Measurements from ENCODE around the gene KRTAP21-3. TPM values are rescaled to one million over a fixed set of nuclear protein-coding genes. Genes with fewer than 3 reads are reported as not detected.
"Not testable (repeated sequence)": the region's sequence is repeated elsewhere in the genome, so short reads cannot be mapped to it uniquely, and the experiment has no call there.

Gene KRTAP21-3, protein sequence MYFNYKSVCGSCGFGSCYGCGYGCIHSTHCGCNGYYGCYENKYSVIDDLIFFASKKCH
- total RNA-seq = not detected
- polyA plus RNA-seq (2013, experiment 1 of 2) = not detected
- polyA plus RNA-seq (2013, experiment 2 of 2) = not detected
- long read RNA-seq, experiment 1 = 0 reads
- long read RNA-seq, experiment 2 = 0 reads
- long read RNA-seq, experiment 3 = 0 reads
- long read RNA-seq, experiment 4 = 0 reads

DNA sequence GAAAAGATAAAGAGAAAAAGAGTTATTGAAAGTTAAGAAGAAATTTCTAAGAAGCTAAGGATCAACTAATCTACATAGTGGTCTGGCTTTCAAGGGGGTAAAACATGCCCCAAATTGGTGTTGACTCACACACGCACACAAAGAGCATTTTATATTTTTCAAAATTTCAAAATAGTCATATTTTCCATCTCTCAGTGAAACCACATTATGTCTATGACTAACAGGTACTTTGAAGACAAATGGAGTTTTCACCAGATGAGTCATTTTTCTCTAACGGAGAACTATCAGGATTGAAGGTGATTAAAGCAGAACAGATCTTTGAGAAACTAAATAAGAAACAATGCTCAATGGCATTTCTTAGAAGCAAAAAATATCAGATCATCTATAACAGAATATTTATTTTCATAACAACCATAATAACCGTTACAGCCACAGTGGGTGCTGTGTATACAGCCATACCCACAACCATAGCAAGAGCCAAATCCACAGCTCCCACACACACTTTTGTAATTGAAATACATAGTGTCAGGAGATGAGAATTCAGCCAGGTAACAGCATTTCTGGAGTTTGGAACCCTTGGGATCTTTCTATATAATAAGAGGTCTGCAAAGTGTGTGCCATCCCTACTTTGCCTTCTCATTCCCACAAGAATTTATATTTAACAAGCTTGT, at the start of gene KRTAP21-3:
KRTAP21-3 (minus strand) TSS at position 539 of the 671 bp plus-strand sequence; CDS start at position 521, 18 bp downstream.
- Mint-ChIP-seq H3K27me3 (ENCODE audit: insufficient read depth) (no peaks in the 10 kb centered on the region), H3K9me3 (peaks cover 3% of the 10 kb centered on the region), H3K4me1 (no peaks in the 10 kb centered on the region), H3K4me3 (no peak within 1 kb of the TSS), H3K36me3 (ENCODE audit: low read depth) (no peaks in the 10 kb centered on the region), H3K27ac (no peak within 1 kb of the TSS)
- no peaks in the 10 kb centered on the region for H3K4me1 ChIP-seq (ENCODE audit: control insufficient read depth, insufficient read depth, low read length)
- no peak within 1 kb of the TSS for H3K27ac ChIP-seq (ENCODE audit: low read depth, low read length)
- DNase-seq = no peak
- TF ChIP-seq, protein P1, sequence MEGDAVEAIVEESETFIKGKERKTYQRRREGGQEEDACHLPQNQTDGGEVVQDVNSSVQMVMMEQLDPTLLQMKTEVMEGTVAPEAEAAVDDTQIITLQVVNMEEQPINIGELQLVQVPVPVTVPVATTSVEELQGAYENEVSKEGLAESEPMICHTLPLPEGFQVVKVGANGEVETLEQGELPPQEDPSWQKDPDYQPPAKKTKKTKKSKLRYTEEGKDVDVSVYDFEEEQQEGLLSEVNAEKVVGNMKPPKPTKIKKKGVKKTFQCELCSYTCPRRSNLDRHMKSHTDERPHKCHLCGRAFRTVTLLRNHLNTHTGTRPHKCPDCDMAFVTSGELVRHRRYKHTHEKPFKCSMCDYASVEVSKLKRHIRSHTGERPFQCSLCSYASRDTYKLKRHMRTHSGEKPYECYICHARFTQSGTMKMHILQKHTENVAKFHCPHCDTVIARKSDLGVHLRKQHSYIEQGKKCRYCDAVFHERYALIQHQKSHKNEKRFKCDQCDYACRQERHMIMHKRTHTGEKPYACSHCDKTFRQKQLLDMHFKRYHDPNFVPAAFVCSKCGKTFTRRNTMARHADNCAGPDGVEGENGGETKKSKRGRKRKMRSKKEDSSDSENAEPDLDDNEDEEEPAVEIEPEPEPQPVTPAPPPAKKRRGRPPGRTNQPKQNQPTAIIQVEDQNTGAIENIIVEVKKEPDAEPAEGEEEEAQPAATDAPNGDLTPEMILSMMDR (conservative IDR thresholded peaks at IDR 0.05) = no peak
- H3K27me3 ChIP-seq (ENCODE audit: control insufficient read depth, insufficient read depth, low read length, poor library complexity, severe bottlenecking) = no peaks in the 10 kb centered on the region
- no peak within 1 kb of the TSS for H3K4me3 ChIP-seq (ENCODE audit: low read length)
- no peak within 1 kb of the TSS for H3K9ac ChIP-seq (ENCODE audit: extremely low read depth, low read length, poor library complexity, severe bottlenecking)
- WGBS, 2 experiments (ENCODE audit: insufficient coverage in 1 of 2, insufficient read length in 1 of 2) = 87% methylated on average over 3 of the region's 3 CpGs; no CpG with 5 or more reads in 1 of the 2 experiments
- no peaks in the 10 kb centered on the region for H3K9me3 ChIP-seq (ENCODE audit: control insufficient read depth, low read length)
- no peaks in the 10 kb centered on the region for H3K36me3 ChIP-seq (ENCODE audit: control insufficient read depth, insufficient read depth, low read length)

DNA sequence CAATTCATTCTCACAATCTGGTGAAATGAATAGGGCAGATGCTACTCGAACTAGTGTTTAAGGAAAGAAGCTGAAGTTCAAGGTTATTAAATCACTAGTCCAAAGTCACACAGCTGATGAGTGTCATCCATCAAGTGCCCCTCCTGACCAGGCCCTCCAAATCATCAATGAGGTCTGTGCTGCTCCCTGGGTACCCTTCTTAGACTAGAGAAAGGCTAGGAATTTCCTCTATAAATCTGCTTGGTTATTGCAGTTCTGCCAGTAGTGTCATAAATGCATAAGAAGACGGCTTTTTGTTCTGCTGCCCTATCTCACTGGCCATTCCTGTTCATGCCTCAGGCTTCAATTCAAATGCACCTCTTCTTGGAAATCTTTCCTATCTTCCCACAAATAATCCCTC, 42.2 kb upstream of the KRTAP21-3 start:
- TF ChIP-seq, protein P1 (conservative IDR thresholded peaks at IDR 0.05) = no peak
- DNase-seq = no peak
- H3K36me3 Mint-ChIP-seq (ENCODE audit: low read depth) = no peaks in the 10 kb centered on the region

DNA sequence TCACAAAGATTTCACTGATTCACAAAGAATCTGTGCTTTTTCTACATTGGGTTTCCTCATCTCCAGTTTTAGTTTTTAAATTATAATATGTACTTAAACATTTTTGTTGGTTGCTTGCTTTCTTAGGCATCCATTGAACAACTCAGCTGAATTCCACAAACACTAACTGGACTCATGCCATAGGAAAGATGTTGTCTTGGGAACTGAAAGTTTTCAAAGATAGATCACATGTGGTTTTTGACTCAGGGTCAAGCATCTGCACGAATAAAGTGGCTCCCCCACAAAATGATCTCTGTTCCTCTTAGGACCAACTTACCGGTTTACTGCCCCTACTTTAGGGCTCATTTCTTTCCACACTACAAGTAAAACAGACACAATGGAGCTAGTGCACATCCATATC, 39.7 kb upstream of the KRTAP21-3 start:
- Mint-ChIP-seq H3K27ac (no peak overlapping the region), H3K9me3 (peaks cover 15% of the 10 kb centered on the region), H3K4me1 (no peaks in the 10 kb centered on the region), H3K36me3 (ENCODE audit: low read depth) (no peaks in the 10 kb centered on the region), H3K27me3 (ENCODE audit: insufficient read depth) (no peaks in the 10 kb centered on the region), H3K4me3 (no peak overlapping the region)
- DNase-seq = no peak
- Histone ChIP-seq H3K27me3 (ENCODE audit: control insufficient read depth, insufficient read depth, low read length, poor library complexity, severe bottlenecking) (no peaks in the 10 kb centered on the region), H3K9me3 (ENCODE audit: control insufficient read depth, low read length) (no peaks in the 10 kb centered on the region), H3K36me3 (ENCODE audit: control insufficient read depth, insufficient read depth, low read length) (no peaks in the 10 kb centered on the region), H3K4me3 (ENCODE audit: low read length) (no peak overlapping the region), H3K9ac (ENCODE audit: extremely low read depth, low read length, poor library complexity, severe bottlenecking) (no peak overlapping the region), H3K4me1 (ENCODE audit: control insufficient read depth, insufficient read depth, low read length) (no peaks in the 10 kb centered on the region), H3K27ac (ENCODE audit: low read depth, low read length) (no peak overlapping the region)
- TF ChIP-seq, protein P1 (conservative IDR thresholded peaks at IDR 0.05) = no peak
- WGBS, 2 experiments (ENCODE audit: insufficient coverage in 1 of 2, insufficient read length in 1 of 2) = 80 to 83% methylated on average over 1 to 2 of the region's 2 CpGs

More for the DNA sequence above, 42.2 kb upstream of the KRTAP21-3 start:
- Histone ChIP-seq H3K27me3 (ENCODE audit: control insufficient read depth, insufficient read depth, low read length, poor library complexity, severe bottlenecking) (no peaks in the 10 kb centered on the region), H3K9me3 (ENCODE audit: control insufficient read depth, low read length) (no peaks in the 10 kb centered on the region), H3K4me3 (ENCODE audit: low read length) (no peak overlapping the region), H3K27ac (ENCODE audit: low read depth, low read length) (no peak overlapping the region), H3K36me3 (ENCODE audit: control insufficient read depth, insufficient read depth, low read length) (no peaks in the 10 kb centered on the region), H3K4me1 (ENCODE audit: control insufficient read depth, insufficient read depth, low read length) (no peaks in the 10 kb centered on the region), H3K9ac (ENCODE audit: extremely low read depth, low read length, poor library complexity, severe bottlenecking) (no peak overlapping the region)
- no peaks in the 10 kb centered on the region for H3K27me3 Mint-ChIP-seq (ENCODE audit: insufficient read depth)
- H3K27ac Mint-ChIP-seq = no peak overlapping the region
- no peaks in the 10 kb centered on the region for H3K4me1 Mint-ChIP-seq
- peaks cover 17% of the 10 kb centered on the region for H3K9me3 Mint-ChIP-seq
- H3K4me3 Mint-ChIP-seq = no peak overlapping the region
- WGBS, 2 experiments (ENCODE audit: insufficient coverage in 1 of 2, insufficient read length in 1 of 2) = 87% methylated on average over 2 of the region's 2 CpGs; no CpG with 5 or more reads in 1 of the 2 experiments

DNA sequence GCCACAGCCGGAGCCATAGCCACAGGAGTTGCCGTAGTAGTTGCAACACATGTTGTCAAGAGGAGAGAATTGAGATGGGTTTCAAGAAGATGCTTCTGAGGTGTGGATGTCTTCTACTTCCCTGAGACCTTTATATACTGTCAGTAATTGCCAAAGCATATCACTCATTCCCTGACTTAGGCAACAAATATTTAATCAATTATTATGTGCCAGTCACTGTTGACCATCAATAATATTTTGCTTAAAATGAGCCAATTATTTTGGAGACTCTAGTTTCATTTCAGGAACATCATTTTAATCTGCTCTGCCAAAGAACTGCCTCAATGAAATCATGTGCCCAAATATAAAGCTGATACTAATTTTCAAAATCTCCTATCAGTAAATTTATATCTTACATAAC, 36.8 kb upstream of the KRTAP21-3 start, which contains the start of gene KRTAP21-1:
KRTAP21-1 (minus strand) TSS at position 101 of the 400 bp plus-strand sequence; CDS start at position 51, 50 bp downstream.
- not testable (repeated sequence) for H3K4me3 ChIP-seq (ENCODE audit: low read length); H3K27ac Mint-ChIP-seq; H3K36me3 Mint-ChIP-seq (ENCODE audit: low read depth); H3K9ac ChIP-seq (ENCODE audit: extremely low read depth, low read length, poor library complexity, severe bottlenecking); H3K27me3 Mint-ChIP-seq (ENCODE audit: insufficient read depth); H3K4me1 Mint-ChIP-seq; H3K27ac ChIP-seq (ENCODE audit: low read depth, low read length); DNase-seq; H3K9me3 ChIP-seq (ENCODE audit: control insufficient read depth, low read length); H3K36me3 ChIP-seq (ENCODE audit: control insufficient read depth, insufficient read depth, low read length); H3K4me3 Mint-ChIP-seq; H3K4me1 ChIP-seq (ENCODE audit: control insufficient read depth, insufficient read depth, low read length); H3K27me3 ChIP-seq (ENCODE audit: control insufficient read depth, insufficient read depth, low read length, poor library complexity, severe bottlenecking)
- no CpG with 5 or more reads among the region's 2 CpGs for WGBS, 2 experiments (ENCODE audit: insufficient coverage in 1 of 2, insufficient read length in 1 of 2)
- peaks cover 17% of the 10 kb centered on the region for H3K9me3 Mint-ChIP-seq
